Hepatocyte (in vitro differentiated cells): ENCODE measurements around the gene SDK1.

Experiments used
- EZH2 ChIP-seq: fragments of 200-600 bp; sonication (generic); IDR thresholded peaks from 2 replicates; pipeline ENCODE4 v1.6.1; 2016; ENCODE audit warnings: antibody characterized with exemption, mild to moderate bottlenecking, borderline replicate concordance
- EZH2phosphoT487 ChIP-seq: fragments of 200-600 bp; sonication (generic); IDR thresholded peaks from one replicate; pipeline ENCODE4 v1.6.1; 2018; ENCODE audit warnings: antibody characterized with exemption, mild to moderate bottlenecking, low read depth, moderate library complexity; ENCODE audit not compliant: unreplicated experiment, severe bottlenecking
- TF ChIP-seq, protein P1 (sequence below): fragments of 200-600 bp; sonication (generic); IDR thresholded peaks from 2 replicates; pipeline ENCODE4 v1.5.1; 2016; ENCODE audit warnings: antibody characterized with exemption, mild to moderate bottlenecking; ENCODE audit not compliant: poor library complexity

GRCh38 chr7:3897430-3898372, 596.6 kb downstream of the SDK1 start:
- TF ChIP-seq EZH2phosphoT487 (no peak), EZH2 (no peak)
- TF ChIP-seq, protein P1, sequence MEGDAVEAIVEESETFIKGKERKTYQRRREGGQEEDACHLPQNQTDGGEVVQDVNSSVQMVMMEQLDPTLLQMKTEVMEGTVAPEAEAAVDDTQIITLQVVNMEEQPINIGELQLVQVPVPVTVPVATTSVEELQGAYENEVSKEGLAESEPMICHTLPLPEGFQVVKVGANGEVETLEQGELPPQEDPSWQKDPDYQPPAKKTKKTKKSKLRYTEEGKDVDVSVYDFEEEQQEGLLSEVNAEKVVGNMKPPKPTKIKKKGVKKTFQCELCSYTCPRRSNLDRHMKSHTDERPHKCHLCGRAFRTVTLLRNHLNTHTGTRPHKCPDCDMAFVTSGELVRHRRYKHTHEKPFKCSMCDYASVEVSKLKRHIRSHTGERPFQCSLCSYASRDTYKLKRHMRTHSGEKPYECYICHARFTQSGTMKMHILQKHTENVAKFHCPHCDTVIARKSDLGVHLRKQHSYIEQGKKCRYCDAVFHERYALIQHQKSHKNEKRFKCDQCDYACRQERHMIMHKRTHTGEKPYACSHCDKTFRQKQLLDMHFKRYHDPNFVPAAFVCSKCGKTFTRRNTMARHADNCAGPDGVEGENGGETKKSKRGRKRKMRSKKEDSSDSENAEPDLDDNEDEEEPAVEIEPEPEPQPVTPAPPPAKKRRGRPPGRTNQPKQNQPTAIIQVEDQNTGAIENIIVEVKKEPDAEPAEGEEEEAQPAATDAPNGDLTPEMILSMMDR = peak; percentile 80
